GM18511 (cell line): ENCODE results near the gene HAT1.

Source experiments
- ATAC-seq: cut with Tn5 transposase; IDR thresholded peaks from one replicate; pipeline ENCODE4 v1.9.1; 2021; ENCODE audit warnings: mild to moderate bottlenecking, moderate library complexity; ENCODE audit not compliant: unreplicated experiment

Gene HAT1

GRCh38 chr2:172031536-172031935 is 109.3 kb downstream of the HAT1 start:
- no peak for ATAC-seq
